Mucosa of rectum (tissue), 2 donors: ENCODE results near the gene LIPH.

Experiments used
- H3K27ac ChIP-seq, 2 donors: one replicate each; pipeline ENCODE4 v1.7.0; 2013; ENCODE audit warnings: inconsistent platforms in 2 of 2, low read depth in 2 of 2, low read length in 2 of 2
- H3K27me3 ChIP-seq, 2 donors: one replicate each; pipeline ENCODE4 v1.7.0; 2013; ENCODE audit warnings: low read length in 2 of 2; ENCODE audit not compliant: control insufficient read depth in 2 of 2, insufficient read depth in 2 of 2
- H3K36me3 ChIP-seq, 2 donors: one replicate each; pipeline ENCODE4 v1.7.0; 2013; ENCODE audit warnings: low read length in 2 of 2; ENCODE audit not compliant: control insufficient read depth in 2 of 2, insufficient read depth in 2 of 2
- H3K4me1 ChIP-seq, 2 donors: one replicate each; pipeline ENCODE4 v1.7.0; 2013; ENCODE audit warnings: low read length in 2 of 2, mild to moderate bottlenecking in 1 of 2; ENCODE audit not compliant: control insufficient read depth in 2 of 2, insufficient read depth in 2 of 2
- H3K4me3 ChIP-seq, 2 donors: one replicate each; pipeline ENCODE4 v1.7.0; 2013; ENCODE audit warnings: low read length in 2 of 2
- H3K9ac ChIP-seq, 2 donors: one replicate each; pipeline ENCODE4 v1.7.0; 2013; ENCODE audit warnings: low read length in 2 of 2, low read depth in 1 of 2, mild to moderate bottlenecking in 1 of 2
- H3K9me3 ChIP-seq, 2 donors: one replicate each; pipeline ENCODE4 v1.7.0; 2013; ENCODE audit warnings: low read length in 2 of 2; ENCODE audit not compliant: control insufficient read depth in 2 of 2
- donor health status: healthy.
- donor health status: Normal muscosa, but diverticular disease.

LIPH gene

DNA sequence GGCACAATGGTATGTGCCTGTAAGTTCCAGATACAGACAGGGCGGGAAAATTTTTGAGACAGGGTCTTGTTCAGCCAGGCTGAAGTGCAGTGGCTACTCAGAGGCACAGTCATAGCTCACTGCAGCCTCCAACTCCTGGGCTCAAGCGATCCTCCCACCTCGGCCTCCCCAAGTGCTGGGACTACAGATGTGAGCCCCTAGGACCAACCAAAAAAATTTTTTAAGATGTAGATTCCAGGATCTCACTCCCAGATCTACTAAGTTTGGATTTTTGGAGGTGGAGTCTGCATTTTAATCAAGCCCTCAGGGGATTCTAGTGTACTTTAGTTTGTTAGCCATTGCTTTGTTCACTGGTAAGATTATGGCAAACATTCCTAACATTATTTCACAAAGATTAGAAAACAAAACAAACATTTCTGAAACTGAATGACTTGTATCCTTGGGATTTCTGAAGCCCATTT is 2.7 kb downstream of the LIPH start:
- H3K27ac ChIP-seq = peak overlapping the region; percentile 38 to 69
- H3K27me3 ChIP-seq = no peaks in the 10 kb centered on the region
- peak overlapping the region; percentile 47 to 62 for H3K4me3 ChIP-seq
- no peaks in the 10 kb centered on the region for H3K9me3 ChIP-seq
- H3K9ac ChIP-seq = peak overlapping the region in 1 of 2 donors; percentile 57
- H3K4me1 ChIP-seq = peaks cover 3 to 41% of the 10 kb centered on the region in 2 donors
- H3K36me3 ChIP-seq = no peaks in the 10 kb centered on the region

DNA sequence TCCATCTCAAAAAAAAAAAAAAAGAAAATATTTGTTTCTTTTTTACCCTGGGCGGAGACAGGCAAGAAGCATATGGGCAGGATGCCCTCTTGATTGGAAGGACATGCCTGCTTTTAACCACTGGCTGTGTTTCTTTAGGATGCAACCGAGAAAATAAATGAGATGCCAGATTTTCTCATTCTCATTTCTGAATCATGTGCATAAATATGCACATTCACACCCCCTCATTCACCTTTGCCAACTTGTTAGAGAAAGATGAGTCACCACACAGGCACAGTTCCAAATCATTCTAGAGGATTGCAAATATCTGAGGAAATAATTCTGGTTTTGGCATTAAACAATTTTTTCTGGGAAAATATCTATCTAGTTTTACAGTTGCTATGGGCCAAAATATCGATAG is 3.3 kb downstream of the LIPH start:
- Histone ChIP-seq H3K4me1 (peaks cover 3 to 46% of the 10 kb centered on the region in 2 donors), H3K27ac (peak overlapping the region; percentile 38 to 69), H3K4me3 (peak overlapping the region; percentile 47 to 62), H3K9ac (peak overlapping the region in 1 of 2 donors; percentile 57), H3K36me3 (no peaks in the 10 kb centered on the region), H3K27me3 (no peaks in the 10 kb centered on the region), H3K9me3 (no peaks in the 10 kb centered on the region)

DNA sequence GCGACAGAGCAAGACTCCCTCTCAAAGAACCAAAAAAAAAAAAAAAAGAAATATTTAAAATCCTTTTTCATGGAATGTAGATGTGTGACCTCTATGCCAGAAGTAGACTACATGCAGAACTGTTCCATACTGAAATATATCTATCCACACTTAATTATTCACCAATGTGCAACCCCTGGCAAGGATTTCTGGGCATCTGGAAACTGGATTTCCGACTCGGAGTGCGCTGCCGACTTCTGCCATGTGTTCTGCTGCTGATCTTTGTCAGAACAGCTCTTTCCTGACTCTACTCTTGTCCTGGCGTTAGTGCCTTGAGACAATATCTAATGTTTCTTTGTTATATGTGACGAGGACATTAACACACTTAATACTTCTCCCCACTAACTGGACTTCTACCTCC is 11.7 kb downstream of the LIPH start:
- no peaks in the 10 kb centered on the region for H3K36me3 ChIP-seq
- no peak overlapping the region for H3K27ac ChIP-seq
- H3K9ac ChIP-seq = no peak overlapping the region
- H3K4me1 ChIP-seq = peaks cover 8 to 24% of the 10 kb centered on the region in 2 donors
- H3K9me3 ChIP-seq = no peaks in the 10 kb centered on the region
- no peak overlapping the region for H3K4me3 ChIP-seq
- no peaks in the 10 kb centered on the region for H3K27me3 ChIP-seq

DNA sequence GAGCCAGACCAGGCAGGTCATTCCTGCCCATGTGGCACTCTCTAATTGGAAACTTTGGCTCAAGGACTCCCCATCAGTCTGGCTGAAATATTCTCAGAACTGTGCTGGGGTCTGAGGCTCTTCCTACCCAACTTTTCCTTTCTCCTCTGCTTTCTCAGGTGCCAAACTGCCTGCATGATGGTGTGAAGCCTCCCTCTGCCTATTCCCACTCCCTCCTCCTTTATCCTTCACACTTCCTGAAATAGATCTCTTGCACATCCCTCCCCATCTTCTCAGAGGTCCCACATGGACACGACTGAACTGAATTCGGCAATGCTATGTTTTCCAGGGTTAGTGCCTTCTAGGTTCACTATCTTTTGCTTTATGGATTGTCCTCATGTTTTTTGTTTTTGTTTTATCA is 12.5 kb downstream of the LIPH start:
- H3K9me3 ChIP-seq = no peaks in the 10 kb centered on the region
- H3K4me1 ChIP-seq = peaks cover 5 to 18% of the 10 kb centered on the region in 2 donors
- H3K27ac ChIP-seq = peak overlapping the region; percentile 15 to 27

DNA sequence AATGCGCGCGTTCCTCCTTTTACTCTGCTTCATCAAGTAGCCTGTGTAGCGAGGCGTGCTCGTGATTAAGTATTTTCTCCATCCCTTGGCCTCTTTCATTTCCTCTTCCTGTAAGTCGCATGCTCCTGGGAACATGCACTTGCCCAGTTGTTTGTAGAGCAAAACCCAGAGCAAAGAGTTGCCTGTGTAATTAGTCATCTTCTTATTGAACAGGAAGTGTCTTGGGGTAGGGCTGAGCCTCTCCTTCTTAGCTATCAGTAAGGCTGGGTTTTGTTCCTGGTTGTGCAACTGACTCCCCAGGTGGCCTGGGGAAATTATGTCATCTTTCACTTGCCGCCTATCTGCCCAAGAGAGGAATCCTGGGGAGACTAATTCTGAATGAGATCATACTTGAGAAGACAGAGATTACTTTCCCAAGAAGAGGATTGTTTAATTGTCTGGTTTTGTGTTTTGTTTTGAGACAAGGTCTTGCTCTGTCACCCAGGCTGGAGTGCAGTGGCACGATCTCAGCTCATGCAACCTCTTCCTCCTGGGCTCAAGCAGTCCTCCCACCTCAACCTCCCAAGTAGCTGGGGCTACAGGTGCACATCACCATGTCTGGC is 14.9 kb downstream of the LIPH start:
- peak overlapping the region; percentile 91 to 94 for H3K27ac ChIP-seq
- peaks cover 5 to 11% of the 10 kb centered on the region in 2 donors for H3K4me1 ChIP-seq
- H3K9me3 ChIP-seq = no peaks in the 10 kb centered on the region
- H3K9ac ChIP-seq = peak overlapping the region; percentile 43 to 58
- H3K27me3 ChIP-seq = no peaks in the 10 kb centered on the region
- peak overlapping the region in 1 of 2 donors; percentile 31 for H3K4me3 ChIP-seq
- peaks cover 0 to 8% of the 10 kb centered on the region in 2 donors for H3K36me3 ChIP-seq

More for the DNA sequence above, 12.5 kb downstream of the LIPH start:
- Histone ChIP-seq H3K36me3 (no peaks in the 10 kb centered on the region), H3K4me3 (no peak overlapping the region), H3K9ac (no peak overlapping the region), H3K27me3 (no peaks in the 10 kb centered on the region)

DNA sequence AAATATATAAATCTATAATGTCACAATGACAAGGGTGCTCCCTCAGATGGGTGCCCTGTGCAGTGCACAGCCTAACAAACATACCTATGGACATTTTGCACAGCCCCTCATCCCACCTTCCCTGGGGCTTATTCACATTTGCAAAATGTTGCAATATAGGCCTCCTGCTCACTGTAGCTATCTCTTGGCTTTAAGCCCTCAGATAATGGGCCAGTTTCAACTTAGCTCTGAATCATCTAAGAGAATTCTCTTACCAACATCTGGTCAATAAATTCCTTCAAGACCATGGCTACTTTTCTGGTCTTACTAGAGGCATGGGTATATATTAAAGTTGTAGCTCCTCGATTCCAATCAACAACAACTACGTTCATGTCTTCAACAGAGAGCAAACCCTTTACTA is 17.9 kb downstream of the LIPH start:
- H3K9me3 ChIP-seq = no peaks in the 10 kb centered on the region
- no peak overlapping the region for H3K4me3 ChIP-seq
- H3K36me3 ChIP-seq = peaks cover 0 to 15% of the 10 kb centered on the region in 2 donors
- no peaks in the 10 kb centered on the region for H3K27me3 ChIP-seq
- peaks cover 5 to 6% of the 10 kb centered on the region in 2 donors for H3K4me1 ChIP-seq
- no peak overlapping the region for H3K9ac ChIP-seq
- no peak overlapping the region for H3K27ac ChIP-seq

DNA sequence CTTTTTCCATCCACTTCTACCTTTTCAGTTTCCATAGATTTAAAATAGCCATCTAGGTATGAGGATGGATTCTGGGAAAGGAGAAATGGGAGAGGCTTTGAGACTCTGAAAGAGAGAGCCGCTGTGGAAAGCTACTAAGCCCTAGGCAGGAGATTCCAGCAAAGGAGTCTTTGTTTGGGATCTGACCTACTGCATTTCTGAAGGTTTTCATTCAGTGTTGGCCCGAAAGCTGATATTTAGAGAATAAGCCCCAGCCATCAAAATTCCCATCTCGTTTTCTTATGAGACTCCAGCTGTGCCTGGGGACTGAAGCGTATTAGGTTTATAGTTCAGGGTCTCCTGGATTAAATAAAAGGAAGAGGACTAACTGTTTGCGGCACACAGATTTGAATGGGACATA is 19.5 kb downstream of the LIPH start:
- no peak overlapping the region for H3K4me3 ChIP-seq
- H3K4me1 ChIP-seq = peaks cover 5 to 6% of the 10 kb centered on the region in 2 donors
- H3K27ac ChIP-seq = no peak overlapping the region
- H3K9me3 ChIP-seq = no peaks in the 10 kb centered on the region
- H3K36me3 ChIP-seq = peaks cover 0 to 18% of the 10 kb centered on the region in 2 donors
- no peaks in the 10 kb centered on the region for H3K27me3 ChIP-seq
- H3K9ac ChIP-seq = no peak overlapping the region

DNA sequence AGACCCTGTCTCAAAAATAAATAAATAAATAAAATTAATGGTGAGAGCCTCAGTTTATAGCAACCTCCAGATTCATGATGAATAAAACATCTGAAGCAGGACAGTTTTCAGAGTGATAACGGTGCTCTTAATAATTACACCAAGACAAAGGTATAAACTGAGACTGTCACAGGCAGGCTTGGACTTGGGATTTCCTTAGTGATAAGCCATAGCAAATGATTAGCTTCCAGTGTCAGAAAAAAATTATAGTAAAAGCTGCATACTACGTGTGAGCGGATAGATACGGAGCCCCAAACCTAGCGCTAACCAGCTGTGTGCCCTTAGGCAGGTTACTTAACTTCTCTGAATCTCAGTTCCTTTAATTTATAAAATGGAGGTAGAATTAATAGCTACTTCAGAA is 21.5 kb downstream of the LIPH start:
- Histone ChIP-seq H3K4me3 (no peak overlapping the region), H3K9ac (no peak overlapping the region), H3K27me3 (no peaks in the 10 kb centered on the region), H3K27ac (no peak overlapping the region), H3K9me3 (no peaks in the 10 kb centered on the region), H3K4me1 (no peaks in the 10 kb centered on the region), H3K36me3 (peaks cover 5 to 24% of the 10 kb centered on the region in 2 donors)

DNA sequence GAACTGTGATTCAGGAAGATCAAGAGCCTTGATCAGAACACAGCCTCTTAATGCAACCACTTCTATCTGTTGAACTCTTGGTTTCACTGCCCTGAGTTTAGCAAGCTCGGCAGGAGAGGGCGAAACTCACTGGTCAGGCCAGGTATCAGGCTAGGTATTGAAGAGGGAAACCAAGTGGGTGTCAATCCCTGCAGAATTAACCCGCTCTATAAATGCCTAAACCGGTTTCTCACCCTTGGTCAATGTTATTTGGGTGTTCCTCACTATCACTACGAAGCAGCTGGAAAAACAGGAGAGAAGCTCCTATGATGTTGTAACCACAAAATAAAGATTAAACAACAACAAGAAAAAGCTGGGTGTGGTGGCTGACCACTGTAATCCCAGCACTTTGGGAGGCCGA is 23.9 kb downstream of the LIPH start:
- Histone ChIP-seq H3K9ac (no peak overlapping the region), H3K4me1 (no peaks in the 10 kb centered on the region), H3K27me3 (no peaks in the 10 kb centered on the region), H3K9me3 (no peaks in the 10 kb centered on the region), H3K36me3 (peaks cover 16 to 19% of the 10 kb centered on the region in 2 donors), H3K4me3 (no peak overlapping the region), H3K27ac (no peak overlapping the region)

DNA sequence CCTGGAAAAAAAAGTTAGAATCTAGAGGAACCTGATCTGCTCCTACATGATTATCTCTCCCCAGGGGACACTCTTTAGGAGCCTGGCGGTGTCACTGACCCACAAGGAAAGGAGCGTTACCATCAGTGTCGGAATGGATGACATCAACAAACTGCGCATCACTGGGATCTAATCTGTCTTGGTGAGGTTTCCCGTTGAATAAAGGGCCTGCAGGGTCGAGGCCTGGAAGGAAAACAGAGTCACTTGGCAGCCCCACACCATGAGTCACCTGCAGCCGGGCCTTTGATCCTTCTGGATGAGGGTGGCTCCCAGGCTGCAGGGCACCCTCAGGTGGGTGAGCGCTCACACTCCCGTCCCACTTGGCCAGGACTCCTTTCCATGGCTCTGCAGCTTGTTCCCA is 25.0 kb downstream of the LIPH start:
- no peak overlapping the region for H3K27ac ChIP-seq
- H3K9ac ChIP-seq = no peak overlapping the region
- H3K4me1 ChIP-seq = no peaks in the 10 kb centered on the region

More for the DNA sequence above, 25.0 kb downstream of the LIPH start:
- no peaks in the 10 kb centered on the region for H3K27me3 ChIP-seq
- peaks cover 16 to 19% of the 10 kb centered on the region in 2 donors for H3K36me3 ChIP-seq
- no peaks in the 10 kb centered on the region for H3K9me3 ChIP-seq
- H3K4me3 ChIP-seq = no peak overlapping the region
